AG08396 (cell line): ENCODE measurements around the gene KRT6C.
A peak's percentile ranks its signal among the peaks of the same experiment; 100 is the strongest.
"Not testable (repeated sequence)": the region's sequence is repeated elsewhere in the genome, so short reads cannot be mapped to it uniquely, and the experiment has no call there.

ENCODE experiments used
- DNase-seq: peaks from one replicate; pipeline ENCODE4 v3.0.0; 2012; ENCODE audit warnings: low spot score, mixed read lengths

The KRT6C gene

GRCh38 chr12:52499806-52500560 is 26.4 kb upstream of the KRT6C start:
- no peak for DNase-seq

DNA sequence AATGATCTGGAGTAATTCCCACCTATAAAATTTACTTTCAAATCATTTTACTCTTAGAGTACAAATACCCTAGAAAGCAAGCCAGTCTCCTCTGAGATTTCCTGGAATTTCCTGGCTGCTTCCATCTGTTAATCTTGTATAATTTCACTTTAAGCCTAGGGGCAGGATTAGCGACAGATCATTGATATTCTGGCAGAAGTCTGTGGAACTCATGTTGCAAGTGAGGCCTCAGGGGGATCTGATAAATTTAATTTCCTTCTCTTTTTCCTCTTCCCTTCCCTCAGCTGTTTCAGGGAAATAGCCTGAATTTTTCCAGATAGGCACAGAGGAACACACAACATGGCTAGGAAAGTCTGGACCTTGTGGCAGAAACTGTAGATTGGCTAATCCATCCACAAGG is 25.3 kb upstream of the KRT6C start:
- no peak for DNase-seq

DNA sequence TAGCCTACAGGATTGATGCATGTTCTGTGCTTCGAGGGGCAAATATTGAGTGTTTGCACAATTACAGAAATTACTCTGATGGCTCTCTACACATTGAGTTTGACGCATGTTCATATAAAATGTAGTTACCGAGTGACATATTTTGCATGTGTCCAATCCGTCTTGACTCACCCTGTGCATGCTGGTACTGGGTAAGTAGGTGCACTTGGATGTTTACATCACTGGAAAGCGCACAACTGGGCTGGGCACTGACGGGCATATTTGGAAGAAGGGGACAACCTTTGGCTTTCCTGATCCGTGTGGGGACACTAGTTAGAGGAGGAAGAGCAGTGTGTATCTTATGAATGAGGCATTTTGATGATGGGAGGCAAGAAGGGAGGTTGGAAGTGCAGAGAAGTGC is 24.4 kb upstream of the KRT6C start:
- no peak for DNase-seq

DNA sequence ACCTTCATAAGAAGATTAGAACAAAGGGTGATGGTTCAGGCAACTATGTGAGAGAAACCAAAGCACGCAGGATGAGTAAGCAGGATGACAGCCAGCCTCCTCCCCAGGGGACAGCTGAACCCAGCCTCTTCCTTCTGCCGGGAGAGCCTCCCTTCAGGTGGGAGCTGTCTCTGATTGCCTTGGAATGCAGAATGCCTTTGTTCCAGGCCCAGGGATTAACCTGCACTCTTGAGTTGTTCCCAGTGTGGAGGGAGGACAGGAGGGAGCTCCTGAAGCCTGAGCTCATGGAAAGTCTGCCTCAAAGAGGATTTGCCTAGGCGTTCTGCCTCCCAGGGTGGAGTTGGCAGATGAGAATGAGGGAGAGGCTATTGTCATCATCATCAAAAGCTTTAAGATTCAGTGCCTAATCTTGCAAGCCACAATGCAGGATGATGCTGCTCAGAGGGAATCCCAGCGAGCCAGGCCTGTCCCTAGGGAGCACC is 23.0 kb upstream of the KRT6C start:
- DNase-seq: peak; percentile 32

DNA sequence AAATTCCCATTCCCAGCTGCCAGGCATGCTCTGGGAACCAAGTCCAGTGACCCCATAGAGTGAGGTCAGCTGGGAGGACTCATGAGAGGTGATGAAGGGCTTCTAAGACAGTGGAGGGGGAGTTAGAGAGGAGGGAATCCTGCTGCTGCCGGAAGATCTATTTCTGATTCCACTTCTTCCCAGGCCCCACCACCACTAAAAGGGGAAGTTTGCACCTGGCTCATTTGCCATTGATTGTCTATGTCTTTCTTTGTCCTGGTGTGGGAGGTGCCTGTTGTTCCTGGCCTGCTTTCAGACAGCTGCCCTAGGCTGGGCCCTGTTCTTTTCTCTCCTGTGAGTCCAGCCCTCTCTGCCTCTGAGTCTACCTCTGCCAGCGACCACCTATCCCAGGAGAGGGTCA is 22.4 kb upstream of the KRT6C start:
- no peak for DNase-seq

GRCh38 chr12:52495389-52495788 is 21.8 kb upstream of the KRT6C start:
- DNase-seq: no peak

DNA sequence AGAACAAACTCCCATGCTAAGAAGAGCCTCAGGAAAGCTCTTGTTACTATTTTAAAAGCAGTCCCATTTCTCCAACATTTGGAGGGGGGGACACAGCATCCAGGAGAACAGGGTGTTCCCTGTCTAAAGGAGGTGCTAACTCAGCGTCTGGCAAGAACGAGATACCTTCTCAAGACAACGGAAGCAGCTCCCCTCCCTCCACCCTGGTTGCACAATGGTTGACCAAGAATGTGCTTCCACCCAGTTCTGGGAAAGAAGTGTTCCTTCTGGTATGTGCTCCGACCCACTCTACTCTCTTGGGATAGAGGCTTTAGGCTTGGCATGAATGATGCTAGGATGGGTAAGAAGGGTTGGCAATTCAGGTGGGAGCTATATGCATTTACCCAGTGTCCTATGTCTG is 20.9 kb upstream of the KRT6C start:
- no peak for DNase-seq

GRCh38 chr12:52494100-52494499 is 20.5 kb upstream of the KRT6C start:
- DNase-seq: no peak

GRCh38 chr12:52493172-52493571 is 19.6 kb upstream of the KRT6C start, which contains the start of gene KRT6A:
KRT6A (minus strand) TSS chr12:52493257; CDS start chr12:52493188, 69 bp downstream.
- DNase-seq: no peak

- DNase-seq: not testable (repeated sequence)
Observed at GRCh38 chr12:52492405-52492804, 18.8 kb upstream of the KRT6C start.

GRCh38 chr12:52491495-52491894 is 17.9 kb upstream of the KRT6C start:
- not testable (repeated sequence) for DNase-seq

GRCh38 chr12:52488736-52489135 is 15.1 kb upstream of the KRT6C start:
- DNase-seq: no peak

GRCh38 chr12:52487744-52488443 is 14.3 kb upstream of the KRT6C start:
- DNase-seq: not testable (repeated sequence)

DNA sequence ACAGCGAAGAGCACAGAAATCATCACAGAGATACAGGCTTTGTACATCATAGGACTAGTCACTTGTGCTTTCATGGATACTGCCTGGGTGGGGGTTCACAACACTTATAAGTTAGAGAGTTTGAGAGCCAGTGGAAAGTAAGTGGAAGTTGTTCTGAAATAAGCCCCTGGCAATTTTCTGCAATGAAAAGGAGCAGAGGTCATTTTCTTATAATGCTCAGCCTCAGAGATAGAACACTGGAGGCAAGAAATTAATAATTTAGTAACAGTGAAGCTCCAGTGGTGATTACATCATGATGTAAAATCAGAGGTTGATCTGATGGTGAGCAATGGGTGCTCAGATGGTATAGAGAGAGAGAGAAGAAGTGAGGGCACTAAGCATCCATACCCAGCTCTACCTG is 13.6 kb upstream of the KRT6C start:
- DNase-seq: no peak

DNA sequence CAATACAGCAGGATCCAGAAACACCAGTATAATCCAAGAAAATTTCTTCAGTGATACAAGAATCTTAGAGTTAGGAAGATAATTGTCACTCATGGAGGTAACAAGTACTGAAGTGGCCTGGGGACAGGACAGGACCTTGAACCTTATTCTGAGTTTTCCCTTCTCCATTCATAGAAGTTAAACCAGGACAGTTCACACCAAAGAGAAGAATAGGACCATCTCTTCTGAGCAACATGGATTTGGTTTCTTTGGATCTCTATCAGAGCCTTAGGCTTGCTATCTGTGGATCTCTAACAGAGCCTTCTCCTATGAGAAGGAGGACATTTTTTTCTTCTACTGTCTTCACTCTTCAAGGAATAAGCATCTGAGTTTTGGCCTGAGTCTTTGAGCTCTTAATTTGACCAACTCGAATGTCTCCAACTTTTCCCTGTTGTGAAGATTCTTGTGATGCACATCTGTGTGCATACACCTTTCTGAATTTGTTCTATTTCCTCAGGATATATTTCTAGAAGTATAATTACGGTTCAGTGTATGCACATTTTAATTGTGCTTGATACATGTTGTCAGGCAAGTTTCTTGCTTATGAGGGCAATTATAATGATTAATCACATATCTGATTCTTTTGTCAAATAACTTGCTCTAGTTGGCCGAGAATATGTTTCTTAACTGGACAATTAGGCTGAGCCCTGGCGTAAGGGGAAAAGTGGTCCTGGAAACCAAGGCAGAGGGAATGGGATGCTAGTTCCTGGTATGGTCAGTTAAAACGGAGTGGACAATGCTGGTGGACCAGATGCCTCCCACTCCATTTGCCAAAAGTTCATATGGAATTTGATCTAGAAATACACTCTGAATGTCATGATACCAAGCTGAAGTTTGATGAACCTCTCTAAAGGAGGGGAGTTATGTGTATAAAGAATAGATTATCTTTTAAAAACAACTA is 12.8 kb upstream of the KRT6C start:
- no peak for DNase-seq

DNA sequence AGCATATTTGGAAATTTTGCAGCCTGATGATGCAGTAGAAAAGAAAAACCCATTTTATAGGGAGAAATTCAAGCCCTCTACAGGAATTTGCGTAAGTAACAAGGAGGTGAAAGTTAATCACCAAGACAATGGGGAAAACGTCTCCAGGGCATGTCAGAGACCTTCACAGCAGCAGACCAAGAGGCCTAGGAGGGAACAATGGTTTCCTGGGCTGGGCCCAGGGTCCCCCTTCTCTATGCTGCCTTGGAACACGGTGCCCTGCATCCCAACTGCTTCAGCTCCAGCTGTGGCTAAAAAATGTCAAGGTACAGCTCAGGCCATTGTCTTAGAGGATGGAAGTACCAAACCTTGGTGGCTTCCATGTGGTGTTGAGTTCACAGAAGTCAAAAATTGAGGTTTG is 6.5 kb upstream of the KRT6C start:
- no peak for DNase-seq

GRCh38 chr12:52477651-52478050 is 4.0 kb upstream of the KRT6C start:
- DNase-seq: no peak

DNA sequence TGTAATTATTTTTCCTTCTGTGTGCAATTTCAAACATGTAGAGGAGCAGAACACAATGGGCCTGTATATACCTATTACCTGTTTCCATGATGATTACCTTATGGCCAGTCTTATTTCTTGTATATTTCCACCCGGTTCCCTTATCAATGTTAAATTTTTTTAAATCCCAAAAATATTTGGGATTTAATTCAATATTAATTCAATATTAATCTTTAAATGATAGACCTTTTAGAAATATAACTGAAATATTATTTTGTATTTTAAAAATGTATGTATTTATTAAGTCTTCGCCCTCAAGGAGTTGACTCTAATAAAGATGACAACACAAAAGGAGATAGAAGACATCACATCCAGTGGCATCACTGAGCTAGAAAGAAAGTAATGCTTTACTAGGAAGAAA is 607 bp upstream of the KRT6C start:
- DNase-seq: no peak

GRCh38 chr12:52469853-52470252 is 3.8 kb downstream of the KRT6C start:
- DNase-seq: no peak

DNA sequence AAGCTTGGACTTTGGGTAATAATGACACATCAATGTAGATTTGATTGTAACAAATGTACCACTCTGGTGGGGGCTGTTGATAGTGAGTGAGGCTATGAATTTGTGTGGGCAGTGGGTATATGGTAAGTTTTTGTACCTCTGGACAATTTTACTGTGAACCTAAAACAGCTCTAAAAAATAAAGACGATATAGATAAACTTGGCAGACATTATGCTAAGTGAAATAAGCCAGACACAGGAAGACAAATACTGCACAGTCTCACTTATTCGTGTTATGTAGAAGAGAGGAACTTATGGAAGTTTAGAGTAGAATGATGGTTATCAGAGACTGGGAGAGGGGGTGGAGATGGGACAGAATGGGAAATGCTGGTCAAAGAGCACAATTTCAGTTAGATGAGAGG is 8.7 kb downstream of the KRT6C start:
- no peak for DNase-seq

DNA sequence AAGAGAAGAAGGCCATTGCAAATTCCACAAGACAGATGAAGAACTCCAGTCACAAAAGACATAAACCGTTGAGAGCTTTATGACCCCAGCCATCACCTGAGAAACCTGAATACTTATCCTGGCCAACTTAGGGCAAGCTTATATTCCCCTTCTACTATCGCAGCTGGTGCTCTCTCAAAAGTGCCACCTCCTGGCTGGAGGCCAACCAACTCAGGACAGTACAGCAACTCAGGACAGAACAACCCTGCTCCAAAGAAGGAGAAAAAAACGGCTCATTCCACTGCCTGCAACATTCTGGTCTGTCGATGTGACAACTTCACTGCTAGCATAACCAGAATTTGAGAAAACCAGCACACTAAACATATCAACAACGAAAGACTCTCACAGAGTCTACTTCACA is 11.9 kb downstream of the KRT6C start:
- no peak for DNase-seq

DNA sequence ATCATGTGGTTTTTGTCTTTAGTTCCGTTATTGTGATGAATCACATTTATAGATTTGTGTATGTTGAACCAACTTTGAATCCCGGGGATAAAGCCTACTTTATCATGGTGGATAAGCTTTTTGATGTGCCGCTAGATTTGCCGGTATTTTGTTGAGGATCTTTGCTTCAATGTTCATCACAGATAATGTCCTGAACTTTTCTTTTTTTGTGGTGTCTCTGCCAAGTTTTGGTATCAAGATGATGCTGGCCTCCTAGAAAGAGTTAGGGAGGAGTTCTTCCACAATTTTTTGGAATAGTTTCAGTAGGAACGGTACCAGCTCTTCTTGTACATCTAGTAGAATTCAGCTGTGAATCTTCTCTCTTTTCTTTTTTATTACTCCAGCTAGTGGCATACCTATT is 14.7 kb downstream of the KRT6C start:
- DNase-seq: no peak
